GM19023 (cell line): ENCODE data around the gene CYB5B.

Experiments used
- ATAC-seq: cut with Tn5 transposase; IDR thresholded peaks from one replicate; pipeline ENCODE4 v1.9.1; 2021; ENCODE audit warnings: mild to moderate bottlenecking, moderate library complexity; ENCODE audit not compliant: unreplicated experiment

The CYB5B gene

DNA sequence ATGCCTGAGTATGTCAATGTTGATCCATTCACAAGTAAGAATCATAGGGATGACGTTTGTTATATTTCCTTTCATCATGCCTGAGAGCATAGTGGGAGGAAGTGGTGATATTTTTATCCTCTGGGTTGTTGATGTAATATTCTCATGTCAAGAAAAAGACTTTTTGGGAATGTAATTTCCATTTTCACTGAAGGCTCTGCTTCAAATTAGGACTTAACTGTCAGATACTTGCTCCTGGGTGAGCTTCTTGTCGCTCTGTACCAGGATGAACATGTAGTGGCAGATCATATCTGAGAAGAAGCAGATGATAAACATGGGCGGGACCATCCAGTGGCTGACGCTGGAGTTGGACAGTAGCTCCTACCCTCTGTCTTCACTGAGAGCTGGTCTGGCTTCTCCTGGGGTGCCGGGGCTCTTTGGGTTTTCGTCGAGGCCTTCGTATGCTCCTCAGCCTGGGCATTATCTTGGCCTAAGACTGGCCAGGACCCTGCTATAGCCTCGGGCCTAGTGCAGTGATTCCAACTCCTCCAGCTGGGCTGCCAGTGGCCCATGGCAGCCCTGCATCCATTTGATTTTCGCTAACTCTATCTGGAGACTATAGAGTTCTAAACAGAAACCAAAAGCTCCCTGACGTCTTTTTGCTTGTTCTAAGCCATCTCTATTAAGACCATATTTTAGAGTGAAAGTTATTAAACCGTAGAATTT lies 19.7 kb downstream of the CYB5B start:
- ATAC-seq = no peak

DNA sequence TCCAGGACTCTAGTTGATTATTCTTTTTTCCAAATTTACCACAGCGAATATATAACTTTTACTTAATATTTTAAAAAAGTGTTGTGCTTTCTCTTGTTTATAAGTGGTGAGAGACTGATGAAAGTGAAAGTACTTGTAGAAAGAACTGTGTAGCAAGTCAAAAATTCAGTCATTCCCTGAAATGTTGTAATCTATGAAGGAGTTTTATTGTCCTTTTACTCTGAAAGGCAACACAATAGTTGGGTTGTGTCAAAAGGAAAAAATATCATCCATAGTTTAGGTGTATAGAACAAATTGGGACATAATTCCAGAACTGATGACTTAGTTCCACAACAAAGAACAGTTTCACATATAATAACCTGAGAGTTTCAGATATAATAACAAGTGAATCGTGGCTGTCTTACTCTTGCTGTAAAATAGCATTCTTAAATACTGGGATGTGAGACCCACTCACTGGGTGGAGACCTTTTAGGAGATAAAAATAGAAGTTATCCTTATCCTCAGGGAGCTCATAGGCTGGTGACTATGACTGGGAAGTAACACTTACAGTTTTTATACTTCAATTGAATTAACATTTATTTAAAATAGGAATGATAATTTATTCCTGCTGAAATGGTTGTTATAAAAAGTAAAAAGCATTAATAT lies 20.6 kb downstream of the CYB5B start:
- no peak for ATAC-seq

DNA sequence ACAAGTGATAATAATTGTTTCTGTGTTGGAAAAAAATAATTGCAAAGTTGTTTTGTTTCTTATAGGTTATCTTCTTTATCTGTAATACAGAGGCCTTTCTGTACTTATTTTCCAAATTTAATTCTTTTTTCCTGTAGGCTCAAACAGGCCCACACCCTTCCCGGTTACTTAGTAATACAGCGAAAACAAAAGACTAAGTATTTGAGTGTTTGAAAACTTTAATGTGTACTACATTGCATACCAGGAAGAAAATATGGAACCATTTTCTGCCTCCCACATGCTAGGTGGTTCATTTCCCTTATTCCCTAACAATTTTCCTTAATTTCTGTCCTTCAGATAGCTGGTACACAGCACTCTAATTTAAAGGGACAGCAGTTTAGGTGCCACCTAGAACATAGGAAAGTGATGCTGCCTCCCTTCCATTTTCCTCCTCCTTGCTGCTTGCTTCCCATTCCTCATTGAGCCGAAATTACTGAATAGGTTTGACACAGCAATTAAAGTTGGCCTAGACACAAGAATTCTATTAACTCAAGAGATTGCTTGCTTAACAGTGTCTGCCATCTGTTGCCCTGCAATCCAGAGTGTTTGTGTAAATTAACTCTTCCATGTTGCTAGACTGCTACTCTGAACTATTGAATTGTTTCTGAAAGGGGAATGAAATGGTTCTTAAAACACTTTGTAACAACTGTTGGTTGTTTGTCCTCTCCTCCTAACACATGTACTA lies 24.2 kb downstream of the CYB5B start:
- no peak for ATAC-seq

DNA sequence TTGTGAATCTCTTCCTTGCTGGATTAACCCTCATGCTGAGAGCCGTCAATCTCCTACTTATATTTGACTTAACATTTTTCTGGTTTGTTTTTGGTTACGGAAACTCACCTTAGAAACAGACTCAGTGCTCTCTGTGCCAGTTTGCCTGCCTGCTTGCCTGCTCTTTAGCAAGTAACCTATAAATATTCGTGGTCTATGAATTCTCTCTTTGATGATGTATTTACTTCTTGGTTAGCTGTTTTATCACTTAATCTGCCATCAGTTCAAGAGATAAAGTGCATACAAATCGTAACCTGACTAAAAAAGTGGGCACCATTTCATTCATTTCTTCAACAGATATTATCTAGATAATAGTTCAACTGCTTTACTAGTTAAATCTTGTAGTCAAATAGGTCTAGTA lies 26.7 kb downstream of the CYB5B start:
- no peak for ATAC-seq

DNA sequence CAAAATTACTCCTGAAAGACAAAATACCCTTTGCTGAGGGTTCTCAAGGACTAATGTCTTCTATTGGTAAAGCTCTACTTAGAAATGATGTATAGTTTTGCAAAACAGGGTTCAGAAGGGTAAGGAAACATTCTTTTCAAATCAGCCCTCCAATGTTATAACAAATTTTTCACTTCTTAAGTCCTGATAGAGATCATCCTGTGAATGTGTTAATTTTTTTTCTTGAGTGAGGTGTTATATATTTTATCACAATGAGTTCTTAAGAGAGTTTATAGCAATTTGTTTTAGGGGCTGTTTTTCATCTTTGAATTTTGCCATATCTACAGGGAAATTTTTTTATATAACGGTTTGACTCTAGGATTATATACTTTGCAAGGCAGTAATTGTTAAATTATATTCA lies 29.5 kb downstream of the CYB5B start:
- no peak for ATAC-seq

DNA sequence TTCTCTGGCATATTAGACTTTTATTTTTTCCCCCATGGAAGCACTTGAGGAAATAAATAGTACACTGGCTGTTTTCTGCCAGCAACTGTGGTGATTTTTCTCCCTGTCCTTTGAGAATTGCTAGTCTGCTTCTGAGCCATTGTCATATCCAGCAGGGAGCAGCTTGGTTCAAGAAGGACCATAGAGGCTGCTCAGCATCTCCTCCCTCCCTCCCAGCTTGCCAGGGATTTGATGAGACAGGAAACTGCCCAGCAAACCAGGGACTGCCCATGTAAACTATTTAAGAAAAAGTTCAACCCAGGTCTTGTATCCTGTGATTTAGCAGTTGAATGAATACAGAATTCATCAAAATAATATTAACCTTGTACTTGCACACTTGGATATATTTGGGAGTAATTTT lies 39.5 kb downstream of the CYB5B start:
- ATAC-seq = no peak

DNA sequence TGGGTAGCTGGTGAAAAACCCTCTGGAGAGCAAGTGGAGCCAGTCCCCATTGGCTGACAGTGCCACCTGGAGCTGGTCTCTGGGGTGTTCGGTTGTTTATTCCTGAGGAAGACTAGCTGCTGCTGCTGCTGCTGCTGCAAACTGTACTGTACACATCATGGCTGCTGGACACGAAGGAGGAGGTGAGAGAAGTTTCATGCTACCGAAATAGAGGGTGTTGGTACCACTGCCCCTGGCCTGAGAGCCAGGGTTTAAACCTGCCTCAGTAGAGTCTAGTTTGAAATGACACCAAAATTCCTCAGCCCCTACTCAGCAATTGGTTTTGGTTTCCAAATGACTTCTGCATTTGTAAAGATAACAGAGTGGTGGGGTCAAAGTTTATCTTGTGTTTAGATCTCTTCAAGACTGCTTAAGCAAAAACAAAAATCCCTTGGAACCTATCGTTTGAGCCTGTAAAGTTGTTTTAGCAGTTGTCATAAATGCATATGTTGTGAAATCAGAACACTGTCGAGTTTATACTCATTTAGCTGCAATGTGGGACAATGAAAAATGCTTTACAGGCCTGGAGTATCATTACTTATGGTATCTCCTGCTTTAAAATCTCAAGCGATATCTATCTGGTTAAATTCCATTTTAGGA lies 40.8 kb downstream of the CYB5B start:
- peak; percentile 40 for ATAC-seq

DNA sequence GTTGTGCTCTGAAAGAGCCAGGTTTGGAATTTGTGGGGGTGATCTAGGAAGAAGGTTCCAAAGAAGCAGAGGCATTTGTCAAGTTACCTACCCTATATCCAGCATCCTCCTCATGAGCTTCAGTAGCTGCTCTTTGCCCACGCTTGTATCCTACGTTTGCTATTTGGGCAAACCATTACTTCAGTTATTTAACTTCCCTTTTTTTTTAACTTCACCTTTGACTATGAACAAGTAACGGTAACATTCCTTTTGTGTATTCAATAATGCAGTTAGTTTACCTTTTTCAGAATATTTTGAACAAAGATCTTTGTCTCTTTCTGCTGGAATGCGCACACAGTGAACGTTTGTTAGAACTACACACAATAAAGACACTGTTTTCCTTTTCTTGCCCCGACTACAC lies 41.5 kb downstream of the CYB5B start:
- no peak for ATAC-seq

DNA sequence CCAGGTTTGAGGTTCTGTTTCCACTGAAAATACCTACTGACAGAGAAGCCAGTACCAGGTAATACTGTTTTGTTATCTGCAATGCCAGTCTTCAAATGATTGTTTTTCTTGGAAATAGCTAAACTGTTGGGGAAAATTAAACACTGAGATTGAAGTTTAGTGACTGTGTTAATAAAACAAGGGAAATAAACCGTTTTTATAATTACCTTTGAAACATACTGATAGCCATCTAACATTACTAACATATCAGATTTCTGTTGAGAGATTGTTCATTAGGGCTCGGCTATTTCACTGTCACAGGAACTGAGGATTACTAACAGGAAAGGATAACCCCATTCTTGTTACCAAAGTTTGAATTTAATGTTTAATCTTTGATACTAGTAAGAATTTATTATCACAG lies 42.1 kb downstream of the CYB5B start:
- ATAC-seq = no peak

DNA sequence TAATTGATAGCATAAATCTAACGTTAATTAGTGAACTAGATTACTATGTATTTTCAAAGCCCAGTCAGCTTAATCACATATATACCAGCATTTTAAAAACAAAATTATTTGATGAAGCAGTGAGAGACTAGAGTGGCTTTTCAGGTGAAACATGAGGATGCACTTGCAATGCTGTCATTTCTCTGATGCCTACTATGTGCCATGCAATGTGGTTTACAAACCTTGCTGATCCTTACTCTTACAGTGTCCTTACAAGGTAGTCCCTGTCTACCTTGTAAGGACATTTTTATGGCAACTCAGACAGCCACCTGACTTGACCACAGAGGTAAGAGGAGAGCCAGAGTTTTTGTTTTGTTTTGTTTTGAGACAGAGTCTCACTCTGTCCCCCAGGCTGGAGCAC lies 42.7 kb downstream of the CYB5B start:
- no peak for ATAC-seq

DNA sequence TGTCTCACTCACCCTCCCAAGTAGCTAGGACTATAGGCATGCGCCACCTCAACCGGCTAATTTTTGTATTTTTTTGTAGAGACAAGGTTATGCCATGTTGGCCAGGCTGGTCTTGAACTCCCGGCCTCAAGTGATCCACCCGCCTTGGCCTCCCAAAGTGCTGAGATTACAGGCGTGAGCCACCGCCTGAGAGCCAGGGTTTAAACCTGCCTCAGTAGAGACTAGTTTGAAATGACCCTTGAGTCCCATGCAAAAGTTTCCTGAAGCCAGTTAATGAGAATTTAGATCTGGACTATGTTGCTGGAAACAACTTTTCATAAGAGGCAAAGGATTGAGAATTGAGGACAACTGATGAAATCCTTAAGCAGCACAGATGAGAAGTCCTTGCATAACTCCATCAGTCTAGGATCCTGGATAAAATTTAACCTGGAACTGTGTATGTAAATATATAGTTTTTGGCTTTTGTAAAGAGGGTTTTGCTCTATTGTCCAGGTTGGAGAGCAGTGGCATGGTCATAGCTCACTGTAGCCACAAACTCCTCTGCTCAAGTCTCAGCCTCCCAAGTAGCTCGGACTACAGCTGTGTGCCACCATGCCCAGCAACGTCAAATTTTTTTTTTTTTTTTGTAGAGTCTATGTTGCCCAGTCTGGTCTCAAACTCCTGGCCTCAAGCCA lies 43.2 kb downstream of the CYB5B start:
- no peak for ATAC-seq

DNA sequence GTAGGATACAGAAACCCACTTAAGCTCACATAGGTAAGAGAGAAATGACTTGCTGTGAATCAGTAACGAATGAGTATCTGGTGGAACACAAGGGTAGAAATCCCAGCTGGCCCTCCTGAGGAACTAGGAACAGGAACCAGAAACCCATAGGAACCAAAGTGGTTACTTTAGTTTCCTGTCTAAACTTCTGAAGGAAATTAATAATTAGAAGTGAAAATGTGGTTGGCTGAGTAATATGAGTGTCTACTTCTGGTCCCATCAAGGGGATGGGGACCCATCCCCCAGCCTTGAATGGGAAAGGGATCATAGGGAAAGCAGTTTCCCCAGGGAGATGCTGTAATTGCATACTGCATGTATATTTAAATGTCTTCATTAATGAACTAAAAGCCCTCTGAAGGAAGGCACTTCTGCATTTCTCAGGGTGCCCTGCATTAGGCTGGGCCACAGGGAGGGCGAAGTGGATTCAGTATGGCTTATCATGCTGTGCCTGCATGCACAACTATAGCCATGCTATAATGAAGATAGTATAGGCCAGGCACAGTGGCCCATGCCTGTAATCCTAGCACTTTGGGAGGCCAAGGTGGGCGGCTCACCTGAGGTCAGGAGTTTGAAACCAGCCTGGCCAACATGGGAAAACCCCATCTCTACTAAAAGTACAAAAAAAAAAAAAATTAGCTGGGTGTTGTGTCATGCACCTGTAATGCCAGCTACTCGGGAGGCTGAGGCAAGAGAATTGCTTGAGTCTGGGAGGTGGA lies 45.6 kb downstream of the CYB5B start:
- peak; percentile 54 for ATAC-seq

DNA sequence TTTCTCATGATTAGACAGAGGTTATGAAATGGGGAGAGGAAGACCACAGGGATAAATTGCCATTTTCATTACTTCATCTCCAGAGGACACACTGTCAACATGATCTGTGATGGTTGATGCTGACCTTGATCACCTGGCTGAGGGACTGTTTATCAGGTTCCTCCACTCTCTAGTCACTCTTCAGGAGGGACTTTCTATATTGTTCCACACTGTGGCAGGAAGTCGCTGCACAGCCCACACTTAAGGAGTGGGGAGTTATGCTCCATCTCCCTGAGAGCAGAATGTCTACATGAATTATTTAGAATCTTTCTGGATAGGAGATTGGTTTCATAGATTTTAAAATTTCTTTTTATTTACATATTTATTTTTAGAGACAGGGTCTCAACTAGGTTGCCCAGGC lies 46.7 kb downstream of the CYB5B start:
- ATAC-seq = no peak

DNA sequence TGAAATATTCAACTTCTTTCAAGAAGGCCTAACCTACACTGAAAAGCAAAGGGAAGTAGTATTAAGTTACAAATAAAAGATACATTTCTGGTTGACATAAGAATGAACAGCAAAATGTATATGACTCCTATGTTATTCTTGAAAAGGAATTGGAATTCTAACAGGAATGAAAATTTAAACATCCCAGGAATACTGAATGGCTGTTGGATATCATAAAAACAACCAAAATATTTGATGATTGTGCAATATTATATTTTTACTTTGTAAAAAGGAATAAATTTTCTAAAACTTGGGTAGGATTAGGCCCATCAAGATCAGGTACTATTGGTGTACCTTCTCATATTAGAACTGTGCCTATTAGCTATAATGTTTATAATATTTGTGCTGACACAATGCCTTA lies 50.0 kb downstream of the CYB5B start:
- ATAC-seq = no peak

DNA sequence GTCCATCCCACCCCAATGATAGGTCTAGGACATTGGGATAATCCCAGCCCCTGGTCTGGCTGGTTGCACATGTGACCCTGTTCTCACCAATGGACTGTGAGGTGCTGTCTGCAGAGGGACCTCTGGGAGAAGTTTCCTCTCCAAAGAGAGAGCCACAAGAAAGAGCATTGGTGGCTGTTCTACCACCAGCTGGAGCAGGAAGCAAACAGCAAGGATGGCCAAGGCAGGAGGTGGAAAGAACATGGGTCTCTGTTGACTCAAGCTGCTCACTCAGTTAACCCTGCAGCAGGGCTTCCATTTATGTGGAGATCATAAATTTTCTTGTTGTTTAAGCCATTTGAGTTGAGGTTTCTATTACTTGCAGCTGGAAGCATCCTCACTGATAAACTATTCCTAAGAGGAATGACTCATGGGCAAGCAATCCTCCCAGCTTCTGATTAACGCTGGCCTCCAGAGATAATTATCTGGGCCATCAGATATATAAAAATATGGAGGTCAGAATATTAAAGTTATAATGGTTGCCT lies 52.6 kb downstream of the CYB5B start:
- no peak for ATAC-seq

DNA sequence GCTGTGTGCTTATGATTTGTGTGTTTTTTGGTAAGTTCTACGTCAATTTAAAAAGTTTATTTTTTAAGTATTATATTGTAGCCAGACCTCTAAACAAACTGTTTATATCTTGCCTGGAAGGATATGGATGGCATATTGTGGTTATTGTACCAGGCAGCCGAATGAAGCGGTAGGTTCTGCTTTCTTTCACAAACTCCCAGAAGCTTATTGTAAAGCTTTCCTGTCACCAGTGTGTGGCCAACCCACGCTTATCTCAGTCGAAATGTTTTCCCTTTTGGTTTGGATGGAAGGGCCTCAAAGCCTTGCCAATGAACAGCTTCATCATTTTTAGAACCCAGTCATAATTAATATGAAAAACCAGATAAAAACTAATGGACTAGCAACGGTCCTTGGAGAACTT lies 53.1 kb downstream of the CYB5B start:
- no peak for ATAC-seq

DNA sequence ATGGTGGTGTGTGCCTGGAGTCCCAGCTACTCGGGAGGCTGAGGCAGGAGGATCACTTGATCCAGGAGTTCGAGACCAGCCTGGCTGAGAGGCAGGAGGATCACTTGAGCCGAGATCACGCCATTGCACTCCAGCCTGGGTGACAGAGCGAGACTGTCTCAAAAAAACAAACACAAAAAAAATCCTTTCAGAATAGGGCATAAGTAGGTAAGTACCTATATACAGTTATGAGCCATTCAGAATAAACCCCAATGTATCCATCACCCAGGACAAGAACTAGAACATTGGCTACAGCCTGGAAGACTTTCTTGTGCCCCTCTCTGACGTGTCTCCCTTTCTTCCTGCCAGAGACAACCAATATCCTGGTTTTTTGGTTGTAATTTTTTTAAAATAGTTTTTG lies 54.3 kb downstream of the CYB5B start:
- ATAC-seq = no peak

DNA sequence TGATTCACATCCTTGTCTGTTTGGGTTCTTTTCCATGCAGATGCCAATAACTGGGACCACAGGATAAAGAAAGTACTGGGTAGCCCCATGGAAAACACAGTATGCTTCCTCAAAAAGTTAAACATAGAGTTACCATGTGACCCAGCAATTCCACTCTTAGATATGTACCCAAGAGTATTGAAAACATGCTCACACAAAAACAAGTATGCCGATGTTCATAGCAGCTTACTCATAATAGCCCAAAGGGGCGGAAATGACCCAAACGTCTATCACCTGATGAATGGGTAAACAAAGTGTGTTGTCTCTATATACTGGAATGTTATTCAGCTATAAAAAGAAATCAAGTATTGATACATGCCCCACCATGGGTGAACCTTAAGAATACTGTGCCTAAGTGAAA lies 55.4 kb downstream of the CYB5B start:
- ATAC-seq = no peak

DNA sequence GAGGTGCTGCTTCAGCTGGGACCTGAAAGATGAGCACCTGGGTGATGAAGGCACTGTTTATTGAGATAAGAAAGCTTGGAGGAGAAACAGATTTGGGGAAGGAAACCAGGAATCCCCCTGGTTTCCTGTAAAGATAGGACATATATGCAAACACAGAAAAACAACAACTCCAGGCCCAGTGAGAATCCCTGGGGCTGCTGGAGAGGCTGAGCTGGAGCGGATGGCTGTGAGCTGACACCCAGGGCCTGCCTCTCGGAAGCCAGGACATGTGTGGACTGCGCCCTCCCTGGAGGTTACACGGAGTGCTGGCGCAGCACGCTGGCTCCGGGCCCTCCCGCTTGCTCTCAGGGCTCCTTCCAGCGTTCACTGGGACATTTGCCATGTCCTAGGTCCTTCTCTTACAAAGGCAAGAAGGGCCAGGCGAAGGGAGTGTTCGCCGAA lies 57.5 kb downstream of the CYB5B start:
- no peak for ATAC-seq

DNA sequence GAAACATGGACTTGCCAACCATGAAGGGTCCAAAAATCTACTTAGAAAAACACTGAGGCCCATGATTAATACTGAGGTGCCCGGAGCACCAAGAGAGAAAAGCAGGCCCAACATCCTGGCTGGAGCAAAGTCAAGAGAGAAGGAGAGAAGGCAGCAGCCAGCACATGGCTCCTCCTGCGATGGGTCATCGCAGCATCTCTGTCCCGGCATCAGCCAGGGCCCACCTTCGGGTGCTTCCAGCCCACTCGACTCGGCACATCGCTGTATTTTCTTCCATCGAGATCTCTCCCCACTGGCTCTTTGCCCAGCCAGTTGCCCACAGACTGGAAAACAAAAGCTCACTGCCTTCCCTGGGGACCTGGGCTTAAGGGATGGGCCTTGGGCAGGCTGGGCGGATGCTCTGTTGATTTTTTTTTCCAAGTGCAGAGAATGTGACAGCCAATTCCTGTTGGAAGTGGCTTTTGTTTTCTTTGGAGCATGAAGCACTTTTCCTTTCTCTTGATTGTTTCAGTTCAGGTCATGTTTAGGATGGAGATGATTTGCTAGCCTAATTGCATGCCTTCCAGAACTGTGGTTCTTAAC lies 58.1 kb downstream of the CYB5B start:
- ATAC-seq = no peak
